ENCODE data around the gene GPR161.

GPR161 gene

DNA sequence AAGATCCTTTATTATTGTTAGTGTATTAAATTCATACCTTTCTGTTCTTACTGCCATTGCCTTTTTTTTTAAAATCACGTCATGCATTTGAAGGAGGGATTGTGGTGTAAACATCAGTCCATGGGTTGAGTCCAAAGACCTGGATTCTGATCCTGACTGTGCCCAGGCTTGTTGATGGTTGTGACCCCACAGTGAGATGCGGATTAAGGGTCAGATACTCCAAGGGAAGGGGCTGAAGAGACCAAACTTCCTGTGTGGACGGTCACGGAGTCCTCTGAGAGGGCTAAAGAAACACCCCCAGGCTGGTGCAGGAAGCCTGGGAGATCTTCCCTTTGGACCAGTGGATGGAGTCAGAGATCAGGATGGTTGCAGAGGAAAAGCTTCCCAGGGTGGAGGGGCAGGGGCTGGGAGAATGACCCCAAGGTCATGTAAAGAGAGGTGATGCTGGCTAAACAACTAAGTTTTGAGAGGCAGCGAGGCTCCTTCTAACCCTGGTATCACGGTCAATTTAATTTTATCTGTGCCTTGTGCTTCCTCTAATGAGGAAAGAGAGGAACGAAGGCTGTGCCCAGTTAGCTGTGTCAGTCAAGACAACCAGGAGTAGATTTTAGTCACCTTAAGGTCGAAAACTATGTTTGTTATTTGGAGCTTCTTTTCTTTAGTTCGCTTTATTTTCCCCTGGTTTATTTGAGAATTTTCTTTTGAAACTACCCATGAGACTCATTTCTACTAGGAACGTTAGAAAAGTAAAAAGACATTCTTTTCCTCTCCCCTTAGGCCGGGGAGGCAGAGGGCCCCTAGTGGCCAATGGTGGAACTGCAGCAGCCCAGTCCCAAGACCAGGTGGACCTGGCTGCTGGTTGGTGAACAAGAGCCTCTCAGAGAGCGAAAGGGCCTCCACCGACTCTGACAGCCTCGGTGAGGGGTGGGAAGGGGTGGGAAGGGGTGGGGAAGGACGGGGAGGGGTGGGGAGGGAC lies 8.7 kb upstream of the GPR161 start:
- no peak overlapping the region for H3K27ac ChIP-seq
- no peaks in the 10 kb centered on the region for H3K36me3 ChIP-seq (ENCODE audit: insufficient read depth, low read length)
- no peaks in the 10 kb centered on the region for H3K9me3 ChIP-seq (ENCODE audit: low read depth, low read length)
- TF ChIP-seq POLR2AphosphoS5 (IDR thresholded peaks at IDR 0.05; ENCODE audit: borderline replicate concordance, low read depth, low read length), result no peak
- TF ChIP-seq EZH2 (IDR thresholded peaks at IDR 0.05), result no peak
- TF ChIP-seq FOXP2 (optimal IDR thresholded peaks at IDR 0.05; ENCODE audit: control extremely low read depth, extremely low read length, insufficient read depth), result no peak
- DNase-seq (ENCODE audit: low read depth, low spot score), result peak; percentile 55
- H3K4me3 ChIP-seq, result peak overlapping the region; percentile 54
- H3K9ac ChIP-seq (ENCODE audit: insufficient read length), result peak overlapping the region; percentile 46

- DNase-seq (ENCODE audit: low read depth, low spot score), result no peak
- Histone ChIP-seq H3K4me3 (no peak overlapping the region), H3K27ac (no peak overlapping the region), H3K9ac (ENCODE audit: insufficient read length) (no peak overlapping the region), H3K36me3 (ENCODE audit: insufficient read depth, low read length) (no peaks in the 10 kb centered on the region), H3K9me3 (ENCODE audit: low read depth, low read length) (no peaks in the 10 kb centered on the region)
- TF ChIP-seq EZH2 (IDR thresholded peaks at IDR 0.05), result no peak
- TF ChIP-seq POLR2AphosphoS5 (IDR thresholded peaks at IDR 0.05; ENCODE audit: borderline replicate concordance, low read depth, low read length), result no peak
- no peak for TF ChIP-seq FOXP2 (optimal IDR thresholded peaks at IDR 0.05; ENCODE audit: control extremely low read depth, extremely low read length, insufficient read depth)
Observed at GRCh38 chr1:168141871-168142385, 5.2 kb upstream of the GPR161 start.

- H3K4me3 ChIP-seq, result no peak overlapping the region
- H3K36me3 ChIP-seq (ENCODE audit: insufficient read depth, low read length), result no peaks in the 10 kb centered on the region
- no peak overlapping the region for H3K27ac ChIP-seq
- no peak overlapping the region for H3K9ac ChIP-seq (ENCODE audit: insufficient read length)
- no peaks in the 10 kb centered on the region for H3K9me3 ChIP-seq (ENCODE audit: low read depth, low read length)
- no peak for TF ChIP-seq POLR2AphosphoS5 (IDR thresholded peaks at IDR 0.05; ENCODE audit: borderline replicate concordance, low read depth, low read length)
- no peak for DNase-seq (ENCODE audit: low read depth, low spot score)
Observed at GRCh38 chr1:168139070-168139469, 2.3 kb upstream of the GPR161 start.

DNA sequence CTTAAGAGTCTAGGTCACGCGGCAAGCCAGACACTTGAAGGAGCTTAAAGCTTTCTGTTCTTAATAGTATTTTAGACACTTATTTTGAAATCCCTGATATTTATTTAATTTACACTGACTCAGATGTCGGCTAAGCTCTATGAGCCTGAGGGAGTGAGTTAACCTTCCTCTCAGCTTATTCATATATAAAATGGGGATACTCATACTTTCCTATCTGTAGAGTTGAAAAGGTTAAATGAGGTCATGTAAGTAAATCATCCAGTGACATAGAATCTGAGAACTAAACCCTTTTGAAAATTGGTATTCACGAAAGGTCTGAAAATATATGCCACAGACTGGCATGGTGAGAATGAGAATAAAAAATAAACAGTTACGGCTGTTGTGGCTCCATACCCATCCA lies 1.4 kb upstream of the GPR161 start:
- no peak for DNase-seq (ENCODE audit: low read depth, low spot score)
- Histone ChIP-seq H3K9me3 (ENCODE audit: low read depth, low read length) (no peaks in the 10 kb centered on the region), H3K4me3 (peak overlapping the region; percentile 80), H3K36me3 (ENCODE audit: insufficient read depth, low read length) (no peaks in the 10 kb centered on the region), H3K9ac (ENCODE audit: insufficient read length) (no peak overlapping the region), H3K27ac (no peak overlapping the region)
- TF ChIP-seq FOXP2 (optimal IDR thresholded peaks at IDR 0.05; ENCODE audit: control extremely low read depth, extremely low read length, insufficient read depth), result no peak
- no peak for TF ChIP-seq EZH2 (IDR thresholded peaks at IDR 0.05)
- no peak for TF ChIP-seq POLR2AphosphoS5 (IDR thresholded peaks at IDR 0.05; ENCODE audit: borderline replicate concordance, low read depth, low read length)

- no peak overlapping the region for H3K27ac ChIP-seq
- peak overlapping the region; percentile 47 for H3K9ac ChIP-seq (ENCODE audit: insufficient read length)
- H3K4me3 ChIP-seq, result peak overlapping the region; percentile 80
- no peaks in the 10 kb centered on the region for H3K9me3 ChIP-seq (ENCODE audit: low read depth, low read length)
- no peak for DNase-seq (ENCODE audit: low read depth, low spot score)
- H3K36me3 ChIP-seq (ENCODE audit: insufficient read depth, low read length), result no peaks in the 10 kb centered on the region
- no peak for TF ChIP-seq EZH2 (IDR thresholded peaks at IDR 0.05)
- no peak for TF ChIP-seq POLR2AphosphoS5 (IDR thresholded peaks at IDR 0.05; ENCODE audit: borderline replicate concordance, low read depth, low read length)
- TF ChIP-seq FOXP2 (optimal IDR thresholded peaks at IDR 0.05; ENCODE audit: control extremely low read depth, extremely low read length, insufficient read depth), result no peak
Observed at GRCh38 chr1:168137515-168137821, 738 bp upstream of the GPR161 start.

GRCh38 chr1:168135921-168136708 lies 615 bp downstream of the GPR161 start:
- no peak for TF ChIP-seq FOXP2 (optimal IDR thresholded peaks at IDR 0.05; ENCODE audit: control extremely low read depth, extremely low read length, insufficient read depth)
- TF ChIP-seq EZH2 (IDR thresholded peaks at IDR 0.05), result no peak
- TF ChIP-seq POLR2AphosphoS5 (IDR thresholded peaks at IDR 0.05; ENCODE audit: borderline replicate concordance, low read depth, low read length), result no peak
- H3K36me3 ChIP-seq (ENCODE audit: insufficient read depth, low read length), result no peaks in the 10 kb centered on the region
- H3K27ac ChIP-seq, result no peak overlapping the region
- H3K9me3 ChIP-seq (ENCODE audit: low read depth, low read length), result no peaks in the 10 kb centered on the region
- peak overlapping the region; percentile 74 for H3K9ac ChIP-seq (ENCODE audit: insufficient read length)
- no peak for DNase-seq (ENCODE audit: low read depth, low spot score)
- H3K4me3 ChIP-seq, result peak overlapping the region; percentile 80

DNA sequence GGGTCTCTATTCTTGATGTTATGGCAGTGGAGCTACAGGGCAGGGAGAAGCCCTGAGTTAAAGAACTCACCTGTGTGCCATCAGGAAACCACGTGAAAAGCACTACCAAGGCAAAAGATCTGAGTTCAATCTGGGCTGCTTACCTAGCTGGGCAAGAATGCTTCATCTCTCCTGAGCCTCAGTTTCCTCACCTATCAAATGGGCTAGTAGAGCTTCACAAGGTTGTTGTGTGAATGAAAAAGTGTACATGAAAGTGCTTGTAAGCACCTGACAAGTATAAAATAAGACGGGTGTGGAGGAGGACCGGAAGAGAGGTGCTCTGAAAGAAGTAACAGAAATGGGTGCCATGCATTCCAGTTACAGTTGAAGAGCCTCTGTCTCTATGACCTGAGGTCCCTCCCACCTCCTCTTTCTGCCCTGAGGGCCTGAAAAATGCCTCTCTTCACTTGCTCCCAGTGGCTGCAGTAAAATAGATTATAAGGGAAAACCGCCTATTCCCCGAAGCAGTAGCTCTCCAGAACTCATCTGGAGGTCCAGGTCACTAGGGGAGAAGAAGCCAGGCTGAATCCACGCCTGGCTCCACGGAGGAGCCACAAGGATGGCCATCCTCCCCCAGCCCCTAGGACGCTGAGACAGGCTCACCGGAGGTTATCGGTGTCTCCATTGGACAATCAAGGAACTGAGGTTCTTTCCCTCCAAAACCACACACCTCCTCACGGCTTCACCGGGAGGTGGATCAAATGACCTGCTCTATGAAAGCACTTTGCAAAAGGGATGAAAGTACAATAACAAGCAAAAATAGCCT lies 1.4 kb downstream of the GPR161 start:
- no peak for DNase-seq (ENCODE audit: low read depth, low spot score)
- no peaks in the 10 kb centered on the region for H3K36me3 ChIP-seq (ENCODE audit: insufficient read depth, low read length)
- no peak overlapping the region for H3K27ac ChIP-seq
- no peak overlapping the region for H3K9ac ChIP-seq (ENCODE audit: insufficient read length)
- no peaks in the 10 kb centered on the region for H3K9me3 ChIP-seq (ENCODE audit: low read depth, low read length)
- no peak for TF ChIP-seq EZH2 (IDR thresholded peaks at IDR 0.05)
- TF ChIP-seq POLR2AphosphoS5 (IDR thresholded peaks at IDR 0.05; ENCODE audit: borderline replicate concordance, low read depth, low read length), result no peak
- no peak for TF ChIP-seq FOXP2 (optimal IDR thresholded peaks at IDR 0.05; ENCODE audit: control extremely low read depth, extremely low read length, insufficient read depth)
- peak overlapping the region; percentile 80 for H3K4me3 ChIP-seq

Measured in SK-N-MC (cell line).